ENCODE data around the gene SPOUT1.
A peak's percentile ranks its signal among the peaks of the same experiment; 100 is the strongest.

SPOUT1 gene

DNA sequence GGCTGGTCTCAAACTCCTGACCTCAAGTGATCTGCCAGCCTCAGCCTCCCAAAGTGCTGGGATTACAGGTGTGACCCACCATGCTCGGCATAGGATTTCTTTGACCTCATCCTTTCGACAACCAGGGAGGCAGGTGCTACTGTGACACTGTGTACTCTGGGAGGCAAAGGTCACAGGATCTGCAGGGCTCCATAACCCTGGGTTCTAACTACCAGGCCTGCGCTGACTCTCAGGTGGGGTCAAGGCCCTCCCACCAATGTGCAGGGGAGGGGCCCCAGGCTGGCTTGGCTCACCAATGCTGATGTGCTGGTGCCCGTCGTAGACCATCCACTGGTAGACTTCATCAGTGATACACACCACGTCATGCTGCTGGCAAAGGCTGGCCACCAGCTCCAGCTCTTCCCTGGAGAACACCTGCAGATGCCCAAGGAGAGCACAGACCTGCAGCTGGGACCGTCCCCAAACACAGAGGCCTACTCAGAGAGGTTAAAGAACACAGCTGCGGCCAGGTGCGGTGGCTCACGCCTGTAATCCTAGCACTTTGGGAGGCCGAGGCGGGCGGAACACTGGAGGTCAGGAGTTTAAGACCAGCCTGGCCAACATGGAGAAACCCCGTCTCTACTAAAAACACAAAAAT, 7.0 kb upstream of the SPOUT1 start:
- DNase-seq (ENCODE audit: low read depth in 1 of 2, low spot score in 1 of 2): no peak

DNA sequence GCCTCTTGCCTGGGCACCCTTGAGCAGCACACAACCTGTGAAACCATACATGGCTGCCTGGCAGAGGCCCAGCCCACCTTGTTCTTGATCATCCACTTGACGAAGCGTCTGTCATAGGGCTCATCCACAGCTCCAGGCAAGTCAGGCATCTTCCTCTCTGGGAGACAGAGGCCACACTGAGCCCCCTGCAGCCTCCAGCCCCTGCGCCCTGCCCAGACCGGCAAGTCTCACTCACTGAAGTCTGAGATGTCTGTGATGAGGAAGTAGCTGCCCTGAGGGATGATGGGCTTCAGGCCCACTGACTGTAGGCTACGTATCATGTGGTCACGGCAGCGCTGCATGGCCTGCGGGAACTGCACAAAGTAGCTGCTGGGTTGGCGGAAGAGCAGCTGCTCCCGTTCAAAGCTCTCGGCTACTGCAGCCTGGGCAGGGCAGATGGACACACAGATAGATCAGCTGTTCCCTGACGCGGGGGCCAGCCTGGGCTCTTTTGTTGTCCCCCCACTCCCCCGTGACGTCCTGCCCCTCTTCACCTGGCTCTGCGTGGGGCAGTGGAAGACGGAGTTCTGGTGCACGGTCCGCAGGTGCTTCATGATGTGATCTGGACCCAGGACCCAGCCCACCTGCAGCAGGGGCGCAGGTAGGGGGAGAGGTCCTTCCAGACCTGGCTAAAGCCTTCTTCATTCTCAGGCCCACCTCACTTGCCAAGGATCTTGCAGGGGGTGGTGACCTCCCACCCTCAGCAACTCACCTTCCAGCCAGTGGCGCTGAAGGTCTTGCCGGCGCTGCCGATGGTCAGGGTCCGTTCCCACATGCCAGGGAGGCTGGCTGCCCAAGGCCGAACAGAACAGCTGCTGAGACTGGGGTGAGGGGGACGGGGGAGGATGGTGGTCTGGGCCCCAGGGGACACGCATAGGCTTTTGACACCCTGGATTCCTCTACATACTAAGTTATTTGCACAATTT, 5.9 kb upstream of the SPOUT1 start:
- DNase-seq (ENCODE audit: low read depth in 1 of 2, low spot score in 1 of 2): no peak

DNA sequence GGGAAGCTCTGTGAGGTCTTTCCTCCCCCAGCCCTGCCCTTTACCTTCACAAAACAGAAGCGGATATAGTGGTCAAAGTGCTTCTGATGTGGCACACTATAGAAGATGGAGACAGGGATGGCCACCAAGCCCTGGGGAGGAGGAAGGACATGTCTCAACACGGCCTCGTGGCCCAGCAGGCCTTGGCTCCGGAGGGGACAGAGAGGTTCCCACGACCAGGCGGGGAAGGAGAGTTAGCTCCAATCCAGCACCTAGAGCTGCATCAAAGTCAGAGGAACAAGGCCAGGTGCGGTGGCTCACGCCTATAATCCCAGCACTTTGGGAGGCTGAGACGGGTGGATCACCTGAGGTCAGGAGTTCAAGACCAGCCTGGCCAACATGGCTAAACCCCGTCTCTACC, 4.1 kb upstream of the SPOUT1 start:
- DNase-seq (ENCODE audit: low read depth in 1 of 2, low spot score in 1 of 2): no peak

DNA sequence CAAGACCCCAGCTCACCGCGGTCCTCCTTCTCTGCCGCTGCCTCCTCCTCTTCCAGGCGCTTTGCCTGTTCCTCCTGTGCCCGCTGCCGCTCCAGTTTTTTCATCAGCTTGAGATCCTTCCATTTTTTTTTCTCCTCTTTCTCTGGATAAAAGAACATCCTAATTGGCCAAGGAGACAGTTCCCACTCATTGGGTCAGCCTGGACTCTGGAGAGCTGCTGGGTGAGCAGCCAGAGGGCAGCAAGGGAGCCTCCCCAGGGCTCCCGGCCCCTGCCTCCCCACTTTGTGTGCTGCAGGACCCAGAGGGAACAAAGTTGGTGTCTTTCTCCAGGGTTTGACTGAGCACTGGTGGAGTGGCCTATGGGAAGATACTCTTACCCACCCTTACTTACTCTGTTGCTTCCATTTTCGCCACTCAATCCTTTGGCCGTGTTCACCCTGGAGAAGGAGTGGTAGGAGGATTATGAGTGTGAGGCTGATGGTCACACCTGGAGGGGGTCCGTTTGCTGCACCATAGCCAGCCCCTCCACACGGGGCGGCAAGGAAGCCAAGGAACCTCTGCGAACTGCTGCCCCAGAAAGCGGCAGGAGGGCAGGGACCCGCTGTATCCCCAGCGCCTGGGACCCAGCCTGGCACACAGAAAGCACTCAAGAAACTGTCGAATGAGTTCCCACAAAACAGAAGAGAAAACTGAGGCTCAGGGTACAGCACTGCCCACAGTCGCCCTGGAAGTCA, 708 bp downstream of the SPOUT1 start:
- DNase-seq (ENCODE audit: low read depth in 1 of 2, low spot score in 1 of 2): no peak

DNA sequence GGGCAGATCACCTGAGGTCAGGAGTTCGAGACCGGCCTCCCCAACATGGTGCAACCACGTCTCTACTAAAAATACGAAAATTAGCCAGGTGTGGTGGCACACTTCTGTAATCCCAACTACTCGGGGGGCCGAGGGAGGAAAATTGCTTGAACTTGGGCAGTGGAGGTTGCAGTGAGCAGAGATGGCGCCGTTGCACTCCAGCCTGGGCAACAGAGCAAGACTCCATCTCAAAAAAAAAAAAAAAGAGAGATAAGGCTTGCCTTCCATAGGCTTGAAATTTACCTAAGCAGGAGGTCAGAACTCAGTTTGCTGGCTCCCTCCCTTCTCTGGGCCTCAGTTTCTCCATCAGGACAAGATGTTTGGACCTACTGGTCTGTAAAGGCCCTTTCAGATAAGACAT, 1.3 kb downstream of the SPOUT1 start:
- DNase-seq (ENCODE audit: low read depth in 1 of 2, low spot score in 1 of 2): no peak

DNA sequence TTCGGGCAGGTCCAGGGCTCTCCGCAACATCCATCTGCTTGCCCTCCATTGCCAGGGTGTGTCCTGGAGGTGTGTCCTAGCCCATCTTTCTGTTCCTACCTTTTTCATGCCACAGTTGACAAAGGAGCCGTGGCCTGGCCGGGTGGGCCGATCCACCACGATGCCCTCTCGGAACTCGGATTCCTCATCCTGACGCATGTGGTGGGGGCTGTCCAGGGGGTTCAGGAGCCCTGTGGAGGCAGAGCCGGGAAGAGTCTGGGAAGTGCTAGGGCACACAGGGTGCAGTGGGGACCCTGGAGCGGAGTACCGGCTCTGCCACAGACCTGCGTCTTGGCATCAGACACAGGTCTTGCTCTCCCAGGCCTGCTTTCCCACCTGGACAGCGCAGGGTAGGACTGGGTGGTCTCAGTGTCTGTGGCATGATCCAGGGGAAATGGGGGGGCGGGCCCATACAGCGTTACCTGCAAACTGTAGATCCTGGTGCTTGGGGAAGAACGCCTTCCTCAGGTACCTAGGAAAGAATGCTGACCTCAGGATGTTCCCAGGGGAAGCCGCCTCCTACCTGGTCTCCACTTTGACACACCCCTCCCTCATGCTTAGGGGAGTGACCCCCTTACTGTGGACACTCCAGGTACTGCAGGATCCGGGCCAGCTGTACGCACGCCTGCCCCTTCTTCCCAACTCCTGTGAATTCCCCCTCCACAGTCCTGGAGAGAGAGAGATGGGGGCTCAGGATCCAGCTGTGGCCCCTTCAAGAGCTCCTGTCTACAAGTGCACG, 3.5 kb downstream of the SPOUT1 start:
- DNase-seq (ENCODE audit: low read depth in 1 of 2, low spot score in 1 of 2): no peak

DNA sequence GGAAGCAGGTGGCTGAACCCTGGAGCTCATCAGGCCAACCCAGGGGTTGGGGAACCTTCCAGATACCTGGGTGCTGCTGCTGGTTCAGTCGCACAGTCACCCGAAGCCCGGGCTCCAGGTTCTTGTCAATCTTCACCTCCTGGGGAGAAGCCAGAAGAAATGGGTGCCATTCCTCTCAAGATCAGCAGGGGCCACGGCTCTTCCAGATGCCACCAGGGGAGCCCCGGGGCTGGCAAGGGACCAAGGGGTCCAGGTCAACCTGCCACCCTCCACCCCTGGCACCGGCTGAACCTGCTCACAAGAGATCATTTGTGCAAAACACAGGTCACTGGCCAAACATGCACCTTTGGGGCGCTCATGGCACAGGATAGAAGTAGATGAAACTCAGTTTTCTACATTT, 4.7 kb downstream of the SPOUT1 start:
- no peak for DNase-seq (ENCODE audit: low read depth in 1 of 2, low spot score in 1 of 2)

DNA sequence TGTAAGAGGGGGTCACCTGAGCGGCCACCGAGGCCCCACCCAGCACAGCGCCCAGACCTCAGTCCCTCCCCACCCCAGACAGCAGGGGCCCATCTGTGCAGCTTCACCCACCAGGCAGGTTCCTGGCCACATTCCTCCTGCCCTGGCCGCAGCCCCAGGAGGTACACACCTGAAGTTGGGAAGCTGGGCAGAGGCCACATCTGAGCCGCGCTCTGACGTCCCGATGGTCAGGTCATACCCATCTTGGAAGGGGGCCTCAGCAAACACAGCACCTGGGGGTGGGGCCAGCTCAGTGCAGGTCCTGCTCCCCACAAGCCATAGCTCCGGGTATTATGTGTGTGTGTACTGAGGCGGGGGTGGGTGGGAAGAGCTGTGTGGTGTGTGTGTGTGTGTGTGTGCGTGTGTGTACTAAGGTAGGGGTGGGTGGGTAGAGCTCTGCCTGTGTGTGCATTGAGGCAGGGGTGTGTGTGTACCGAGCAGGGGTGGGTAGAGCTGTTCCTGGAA, 5.6 kb downstream of the SPOUT1 start:
- no peak for DNase-seq (ENCODE audit: low read depth in 1 of 2, low spot score in 1 of 2)

DNA sequence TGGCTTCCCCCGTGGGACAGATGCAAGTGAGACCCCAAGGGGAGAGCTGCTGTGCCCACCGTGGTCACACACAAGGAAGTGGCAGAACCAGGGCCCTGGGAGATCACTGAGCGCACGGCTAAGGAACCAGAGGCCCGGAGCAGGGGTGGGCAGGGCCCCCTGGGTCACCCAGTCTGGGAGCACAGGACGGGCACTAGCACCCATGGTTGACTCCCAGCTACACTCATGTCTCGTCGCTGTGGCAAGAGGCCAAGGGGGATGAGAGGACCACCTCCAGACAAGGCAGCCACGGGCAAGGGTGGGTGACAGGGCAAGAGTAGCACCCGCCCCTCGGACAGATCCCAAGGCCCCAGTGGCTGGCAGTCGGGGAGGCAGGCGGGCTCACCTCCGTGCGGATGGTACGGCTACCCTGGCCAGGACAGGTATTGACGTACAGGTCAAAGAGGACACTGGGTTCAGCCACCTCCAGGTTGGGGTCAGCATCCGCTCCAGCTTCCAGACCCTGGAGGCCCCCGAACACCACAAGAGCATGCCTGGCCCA, 6.2 kb downstream of the SPOUT1 start:
- DNase-seq (ENCODE audit: low read depth in 1 of 2, low spot score in 1 of 2): no peak

DNA sequence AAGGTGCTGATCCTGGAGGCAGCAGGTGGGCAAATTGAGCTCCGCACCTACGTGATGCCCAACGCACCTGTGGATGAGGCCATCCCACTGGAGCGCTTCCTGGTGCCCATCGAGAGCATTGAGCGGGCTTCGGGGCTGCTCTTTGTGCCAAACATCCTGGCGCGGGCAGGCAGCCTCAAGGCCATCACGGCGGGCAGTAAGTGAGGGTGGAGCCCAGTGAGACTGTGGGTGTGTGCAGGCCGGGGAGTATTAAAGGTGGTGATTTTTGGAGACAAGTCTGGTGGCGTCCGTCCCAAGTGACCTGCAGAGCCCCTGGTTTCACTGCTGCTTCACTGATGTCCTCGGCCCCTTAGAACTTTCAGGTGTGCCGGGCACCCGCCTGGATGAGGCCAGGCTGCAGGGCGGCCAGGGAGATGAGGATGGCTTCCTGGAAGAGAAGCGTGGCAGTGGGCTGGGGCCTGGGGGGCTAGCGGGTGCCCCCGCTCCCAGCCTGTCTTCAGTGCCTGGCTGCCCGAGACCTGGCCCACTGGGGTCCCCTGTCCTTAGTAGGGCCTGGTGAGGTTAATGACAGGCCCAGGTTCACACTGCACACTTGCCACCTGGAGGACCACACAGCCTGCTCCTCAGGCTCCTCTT, 7.1 kb downstream of the SPOUT1 start:
- no peak for DNase-seq (ENCODE audit: low read depth in 1 of 2, low spot score in 1 of 2)

DNA sequence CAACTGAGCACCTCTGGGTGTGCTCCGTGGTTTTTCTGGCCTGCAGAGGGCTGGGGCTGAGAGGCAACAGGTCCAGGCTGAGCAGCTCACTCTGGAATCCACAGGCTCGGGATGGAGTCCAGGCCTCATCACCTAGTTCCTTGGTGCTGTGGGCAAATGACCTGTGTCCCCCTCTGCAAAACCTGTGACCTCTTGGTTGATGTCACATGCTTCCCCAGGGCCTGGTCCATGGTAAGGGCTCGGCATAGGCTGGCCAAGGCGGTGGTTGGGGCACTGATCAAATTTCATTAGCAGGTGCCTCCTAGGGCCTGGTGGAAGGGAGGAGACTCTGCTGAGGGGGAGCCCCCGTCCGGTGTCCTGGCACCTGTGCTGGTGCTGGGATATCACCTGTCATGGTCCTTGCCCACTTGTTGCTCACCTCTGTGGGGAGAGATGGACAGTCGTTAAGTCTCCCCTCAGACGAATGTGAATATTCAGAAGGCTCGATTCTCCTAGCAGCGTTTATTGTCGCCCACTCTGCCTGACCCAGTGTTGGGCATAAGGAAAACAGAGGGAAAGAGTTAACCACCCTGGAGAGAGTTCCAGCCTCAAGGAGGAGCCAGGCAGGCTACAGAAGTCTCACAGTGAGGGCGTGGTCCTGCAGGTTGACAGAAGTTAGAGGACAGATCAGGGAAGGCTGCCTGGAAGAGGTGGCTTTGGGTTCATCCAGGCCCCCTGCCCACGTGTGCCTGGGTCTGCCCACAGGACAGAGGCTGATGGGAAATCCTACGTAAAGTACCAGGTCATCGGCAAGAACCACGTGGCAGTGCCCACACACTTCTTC, 7.8 kb downstream of the SPOUT1 start:
- DNase-seq (ENCODE audit: low read depth in 1 of 2, low spot score in 1 of 2): no peak

DNA sequence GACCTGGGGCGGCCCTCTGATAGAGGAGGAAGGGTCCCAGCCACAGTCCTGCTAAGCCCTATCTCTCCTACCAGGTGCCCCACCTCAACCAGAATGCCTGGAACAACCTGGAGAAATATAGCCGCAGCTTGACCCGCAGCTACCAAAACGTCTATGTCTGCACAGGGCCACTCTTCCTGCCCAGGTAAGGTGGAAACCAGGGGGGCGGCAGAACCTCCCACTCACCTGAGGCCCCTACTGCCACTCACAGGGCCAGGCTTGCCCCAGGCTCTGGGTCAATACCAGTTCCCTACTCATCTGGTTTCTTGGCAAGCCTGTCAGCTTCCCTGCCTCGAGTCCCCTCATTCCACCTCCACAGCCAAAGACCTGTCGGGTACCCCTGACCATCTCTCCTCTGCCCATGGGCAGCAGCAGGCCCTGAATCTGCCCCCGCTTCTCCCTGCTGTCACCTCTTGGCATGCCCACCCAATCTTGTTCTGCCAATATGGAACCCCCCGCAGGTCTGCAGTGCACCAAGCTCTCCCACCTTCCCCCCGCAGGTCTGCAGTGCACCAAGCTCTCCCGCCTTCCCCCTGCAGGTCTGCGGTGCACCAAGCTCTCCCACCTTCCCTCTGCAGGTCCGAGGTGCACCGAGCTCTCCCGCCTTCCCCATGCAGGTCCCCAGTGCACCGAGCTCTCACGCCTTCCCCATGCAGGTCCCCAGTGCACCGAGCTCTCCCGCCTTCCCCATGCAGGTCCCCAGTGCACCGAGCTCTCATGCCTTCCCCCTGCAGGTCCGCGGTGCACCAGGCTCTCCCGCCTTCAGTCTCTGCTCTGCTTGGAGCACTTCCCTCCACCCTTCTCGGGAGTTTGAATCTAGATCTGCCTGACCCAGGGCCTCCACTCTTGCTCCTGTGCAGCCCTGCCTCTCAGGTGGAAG, 8.7 kb downstream of the SPOUT1 start:
- DNase-seq (ENCODE audit: low read depth in 1 of 2, low spot score in 1 of 2): no peak

DNA sequence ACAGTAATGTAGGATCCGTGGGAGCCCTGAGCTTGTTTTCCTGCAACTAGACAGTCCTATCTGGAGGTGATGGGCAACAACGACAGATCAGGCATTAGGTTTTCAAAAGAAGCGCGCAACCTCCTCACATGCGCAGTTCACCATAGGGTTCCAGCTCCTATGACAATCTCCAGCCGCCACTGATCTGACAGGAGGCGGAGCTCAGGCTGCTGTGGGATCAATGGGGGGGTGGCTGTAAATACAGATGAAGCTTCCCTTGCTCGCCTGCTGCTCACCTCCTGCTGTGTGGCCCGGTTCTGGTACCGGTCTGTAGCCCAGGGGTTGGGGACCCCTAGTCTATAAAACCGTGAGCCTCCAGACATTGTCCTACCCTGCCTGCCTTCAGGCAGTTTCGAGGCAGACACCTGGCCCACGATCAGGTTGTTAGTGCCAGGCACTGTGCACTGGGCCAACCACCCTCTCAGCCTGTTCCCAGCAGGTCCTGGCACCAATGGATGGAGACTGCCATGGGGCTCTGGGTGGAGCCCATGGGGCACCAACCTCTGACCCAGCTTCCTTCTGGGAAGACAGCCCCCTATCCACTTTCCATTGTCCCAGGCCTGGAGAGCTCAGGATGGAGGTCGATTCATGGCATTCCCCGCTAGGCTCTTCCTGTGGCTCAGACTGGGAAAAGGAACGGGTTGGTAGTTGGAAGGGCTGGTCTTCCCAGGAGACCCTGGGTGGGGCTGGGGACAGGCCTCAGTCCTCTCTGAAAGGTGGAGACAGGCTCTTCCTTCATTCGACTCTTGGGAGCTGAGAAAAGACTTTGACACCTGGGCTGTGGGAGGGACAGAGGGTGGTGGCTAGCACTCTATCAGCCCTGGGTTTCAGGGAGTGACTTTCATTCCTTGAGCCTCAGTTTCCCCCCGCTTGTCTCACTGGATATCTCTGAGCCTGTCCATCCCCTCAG, 9.6 kb downstream of the SPOUT1 start:
- no peak for DNase-seq (ENCODE audit: low read depth in 1 of 2, low spot score in 1 of 2)

DNA sequence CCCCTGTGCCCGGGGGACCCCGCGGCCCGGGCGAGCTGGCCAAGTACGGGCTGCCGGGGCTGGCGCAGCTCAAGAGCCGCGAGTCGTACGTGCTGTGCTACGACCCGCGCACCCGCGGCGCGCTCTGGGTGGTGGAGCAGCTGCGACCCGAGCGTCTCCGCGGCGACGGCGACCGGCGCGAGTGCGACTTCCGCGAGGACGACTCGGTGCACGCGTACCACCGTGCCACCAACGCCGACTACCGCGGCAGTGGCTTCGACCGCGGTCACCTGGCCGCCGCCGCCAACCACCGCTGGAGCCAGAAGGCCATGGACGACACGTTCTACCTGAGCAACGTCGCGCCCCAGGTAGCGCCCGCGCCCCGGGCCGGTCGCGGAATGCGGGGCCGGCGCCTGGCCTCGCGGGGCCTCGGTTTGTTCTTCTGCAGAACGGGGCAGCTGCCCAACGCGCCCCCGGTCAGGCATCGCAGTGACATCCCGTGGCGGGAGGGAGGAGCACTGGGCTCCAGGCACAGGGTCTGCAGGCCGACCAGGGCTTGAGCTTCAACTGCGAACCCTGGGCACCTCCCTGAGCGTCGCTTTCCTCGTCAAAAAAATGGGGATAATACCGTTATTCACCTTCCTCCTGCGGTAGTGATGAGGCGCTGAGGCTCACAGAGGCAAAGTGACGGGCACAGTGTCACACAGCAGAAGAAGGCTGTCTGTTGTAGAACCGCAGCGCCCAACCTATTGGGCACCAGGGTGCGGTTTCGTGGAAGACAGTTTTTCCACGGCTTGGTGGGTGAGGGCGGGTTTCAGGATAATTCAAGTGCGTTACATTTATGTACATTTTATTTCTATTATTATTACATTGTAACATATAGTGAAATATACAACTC, 10.5 kb downstream of the SPOUT1 start:
- peak in 1 of 2 donors; percentile 18 for DNase-seq (ENCODE audit: low read depth in 1 of 2, low spot score in 1 of 2)

DNA sequence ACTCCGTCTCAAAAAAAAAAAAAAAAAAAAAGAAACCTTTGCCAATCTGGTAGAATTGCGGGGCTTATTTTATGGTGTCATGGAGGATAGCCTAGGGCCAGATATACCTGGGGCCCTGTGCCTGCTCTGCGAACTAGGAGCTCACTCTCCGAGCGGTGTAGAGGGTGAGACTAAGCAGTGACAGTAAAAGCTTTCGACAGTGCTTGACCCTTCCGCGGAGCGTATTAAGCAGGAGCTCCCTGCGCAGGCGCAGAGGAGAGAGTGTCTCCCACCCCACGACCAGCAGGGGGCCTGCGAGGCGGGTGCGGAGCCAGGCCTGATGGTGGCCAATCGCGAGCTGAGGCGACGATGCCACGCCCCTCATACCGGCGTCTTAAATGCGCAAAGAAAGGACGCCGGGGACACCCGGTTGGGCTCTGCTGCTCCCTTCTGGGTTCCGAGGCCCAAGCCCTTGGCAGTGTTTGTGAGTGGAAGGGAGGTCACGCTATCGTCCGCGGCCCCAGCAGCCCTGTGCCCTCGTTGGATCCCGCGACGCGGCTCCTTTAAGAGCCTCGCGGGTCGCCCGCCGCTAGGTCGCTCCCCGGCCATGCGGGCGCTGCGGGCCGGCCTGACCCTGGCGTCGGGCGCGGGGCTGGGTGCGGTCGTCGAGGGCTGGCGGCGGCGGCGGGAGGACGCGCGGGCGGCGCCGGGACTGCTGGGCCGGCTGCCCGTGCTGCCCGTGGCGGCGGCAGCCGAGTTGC, 11.3 kb downstream of the SPOUT1 start, which contains the start of gene ENDOG:
Gene ENDOG (plus strand): TSS at position 402 of the 740 bp plus-strand sequence. CDS start 185 bp downstream, at position 587.
- DNase-seq (ENCODE audit: low read depth in 1 of 2, low spot score in 1 of 2): peak; percentile 89 to 95

All from activated CD4-positive, alpha-beta T cell treated with anti-CD3 and anti-CD28 coated beads, Interleukin-2, amount 50 U/mL, for 24 hours (primary cell).